Measurements from ENCODE around the gene KRABD2.

Gene KRABD2

GRCh38 chr17:8409966-8410882 lies 33.7 kb upstream of the KRABD2 start:
- Histone ChIP-seq H3K36me3 (ENCODE audit: insufficient read depth) (no peaks in the 10 kb centered on the region), H3K4me1 (ENCODE audit: insufficient read depth) (peaks cover 9% of the 10 kb centered on the region; the same call in 1 of the 2 replicates), H3K27ac (ENCODE audit: low read depth) (no peak overlapping the region), H3K4me3 (no peak overlapping the region), H3K79me2 (replicated peaks; ENCODE audit: insufficient read depth) (no peaks in the 10 kb centered on the region), H3K9me2 (ENCODE audit: insufficient read depth) (no peaks in the 10 kb centered on the region), H2AFZ (peak overlapping the region; percentile 50), H3F3A (replicated peaks; ENCODE audit: low read depth) (no peaks in the 10 kb centered on the region), H3K4me2 (no peak overlapping the region), H4K20me1 (replicated peaks; ENCODE audit: insufficient read depth) (no peaks in the 10 kb centered on the region), H3K27me3 (ENCODE audit: insufficient read depth) (no peaks in the 10 kb centered on the region)
- Mint-ChIP-seq H3K36me3 (ENCODE audit: low read depth) (no peaks in the 10 kb centered on the region), H3K9me3 (no peaks in the 10 kb centered on the region), H3K4me3 (no peak overlapping the region; the same call in 2 of the 3 replicates), H3K27ac (no peak overlapping the region), H3K4me1 (peaks cover 6% of the 10 kb centered on the region), H3K27me3 (ENCODE audit: insufficient read depth, low read depth, poor library complexity) (peaks cover 16% of the 10 kb centered on the region)
- peak; percentile 92 for ATAC-seq
- peak; percentile 96 for DNase-seq (ENCODE audit: low spot score)
- no peak for TF ChIP-seq ZNF114 (CRISPR knock-in tag; IDR thresholded peaks at IDR 0.05)
- TF ChIP-seq CTCF (conservative IDR thresholded peaks at IDR 0.05; ENCODE audit: low read depth in 2 of 2), result peak; percentile 93 to 94

DNA sequence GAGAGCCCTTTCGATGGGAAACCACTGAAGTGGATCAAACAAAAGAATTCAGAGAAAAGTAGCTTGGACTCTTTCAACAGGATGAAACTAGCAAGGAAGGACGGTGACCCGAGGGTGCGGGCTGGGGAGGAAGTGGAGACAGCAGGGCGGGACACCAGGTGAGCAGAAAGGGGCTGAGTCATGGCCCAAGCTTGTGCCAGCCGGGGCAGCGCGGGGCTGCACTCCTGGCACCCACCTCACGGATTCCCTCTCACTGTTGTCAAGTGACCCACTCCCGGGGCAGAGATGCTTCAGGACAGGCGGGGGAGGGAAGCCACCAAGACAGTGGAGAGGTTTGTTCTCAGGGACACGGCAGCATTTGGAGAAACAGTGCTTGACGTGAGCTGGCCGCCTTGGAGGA lies 31.9 kb upstream of the KRABD2 start:
- H3K36me3 Mint-ChIP-seq (ENCODE audit: low read depth), result no peaks in the 10 kb centered on the region
- no peaks in the 10 kb centered on the region for H4K20me1 ChIP-seq (replicated peaks; ENCODE audit: insufficient read depth)
- H3K27me3 ChIP-seq (ENCODE audit: insufficient read depth), result no peaks in the 10 kb centered on the region
- ATAC-seq (peak; percentile 70), DNase-seq (ENCODE audit: low spot score) (peak; percentile 60)
- peak overlapping the region; percentile 87; the same call in 1 of the 2 replicates for H3K27ac Mint-ChIP-seq
- H3K36me3 ChIP-seq (ENCODE audit: insufficient read depth), result no peaks in the 10 kb centered on the region
- no peak overlapping the region for H3K4me2 ChIP-seq
- H3K27ac ChIP-seq (ENCODE audit: low read depth), result no peak overlapping the region
- no peak overlapping the region for H3K4me3 Mint-ChIP-seq
- H2AFZ ChIP-seq, result peak overlapping the region; percentile 99
- H3K27me3 Mint-ChIP-seq (ENCODE audit: insufficient read depth, low read depth, poor library complexity), result peaks cover 19% of the 10 kb centered on the region
- no peaks in the 10 kb centered on the region for H3K9me3 Mint-ChIP-seq
- no peaks in the 10 kb centered on the region for H3K79me2 ChIP-seq (replicated peaks; ENCODE audit: insufficient read depth)
- H3F3A ChIP-seq (replicated peaks; ENCODE audit: low read depth), result no peaks in the 10 kb centered on the region
- H3K4me1 ChIP-seq (ENCODE audit: insufficient read depth), result peaks cover 9% of the 10 kb centered on the region; the same call in 1 of the 2 replicates
- peaks cover 6% of the 10 kb centered on the region for H3K4me1 Mint-ChIP-seq
- H3K4me3 ChIP-seq, result no peak overlapping the region
- H3K9me2 ChIP-seq (ENCODE audit: insufficient read depth), result no peaks in the 10 kb centered on the region
- TF ChIP-seq CTCF (conservative IDR thresholded peaks at IDR 0.05; ENCODE audit: low read depth in 2 of 2) (no peak), NANOG (IDR thresholded peaks at IDR 0.05; ENCODE audit: borderline replicate concordance) (no peak), JUNB (IDR thresholded peaks at IDR 0.05; ENCODE audit: unreplicated experiment) (no peak), EZH2phosphoT487 (IDR thresholded peaks at IDR 0.05; ENCODE audit: unreplicated experiment) (no peak), REST (IDR thresholded peaks at IDR 0.05; ENCODE audit: unreplicated experiment) (no peak), ZNF331 (CRISPR knock-in tag; IDR thresholded peaks at IDR 0.05; ENCODE audit: low read depth) (no peak), CREB1 (CRISPR knock-in tag; IDR thresholded peaks at IDR 0.05; ENCODE audit: low read depth) (no peak)

Data from GM23338 (cell line).